HG02973 (cell line): Measurements from ENCODE around the gene ZNF189.
"Not testable (repeated sequence)": the region's sequence is repeated elsewhere in the genome, so short reads cannot be mapped to it uniquely, and the experiment has no call there.

ENCODE experiments used
- ATAC-seq: cut with Tn5 transposase; IDR thresholded peaks from one replicate; pipeline ENCODE4 v1.9.1; 2021; ENCODE audit warnings: moderate library complexity; ENCODE audit not compliant: unreplicated experiment

Gene ZNF189

GRCh38 chr9:101376111-101376848, 22.4 kb upstream of the ZNF189 start:
- no peak for ATAC-seq

GRCh38 chr9:101380295-101380694, 18.4 kb upstream of the ZNF189 start:
- ATAC-seq, result no peak

GRCh38 chr9:101381118-101381517, 17.5 kb upstream of the ZNF189 start:
- ATAC-seq, result no peak

GRCh38 chr9:101381833-101382342, 16.8 kb upstream of the ZNF189 start:
- ATAC-seq, result no peak

- ATAC-seq, result no peak
Observed at GRCh38 chr9:101383361-101383760, 15.3 kb upstream of the ZNF189 start.

- not testable (repeated sequence) for ATAC-seq
Observed at GRCh38 chr9:101384873-101385536, 13.6 kb upstream of the ZNF189 start, which contains the start of gene BAAT. TSS of gene BAAT (minus strand) at chr9:101385006. CDS start at chr9:101371404, 13,602 bp downstream.

GRCh38 chr9:101387871-101388506, 10.7 kb upstream of the ZNF189 start:
- ATAC-seq, result peak; percentile 81

- no peak for ATAC-seq
Observed at GRCh38 chr9:101388507-101388993, 10.1 kb upstream of the ZNF189 start.

- ATAC-seq, result no peak
Observed at GRCh38 chr9:101393135-101393534, 5.5 kb upstream of the ZNF189 start.

- no peak for ATAC-seq
Observed at GRCh38 chr9:101394687-101395086, 4.0 kb upstream of the ZNF189 start.

GRCh38 chr9:101397746-101398067, 944 bp upstream of the ZNF189 start:
- no peak for ATAC-seq

- ATAC-seq, result no peak
Observed at GRCh38 chr9:101398930-101399642, 435 bp downstream of the ZNF189 start.

- ATAC-seq, result no peak
Observed at GRCh38 chr9:101399643-101399970, 956 bp downstream of the ZNF189 start.

- ATAC-seq, result no peak
Observed at GRCh38 chr9:101400120-101400519, 1.5 kb downstream of the ZNF189 start.

- no peak for ATAC-seq
Observed at GRCh38 chr9:101403516-101404285, 5.0 kb downstream of the ZNF189 start.

- ATAC-seq, result no peak
Observed at GRCh38 chr9:101408374-101409078, 9.9 kb downstream of the ZNF189 start.

GRCh38 chr9:101409079-101409477, 10.4 kb downstream of the ZNF189 start:
- ATAC-seq, result no peak

- ATAC-seq, result no peak
Observed at GRCh38 chr9:101414839-101415238, 16.2 kb downstream of the ZNF189 start.

- no peak for ATAC-seq
Observed at GRCh38 chr9:101415578-101415977, 16.9 kb downstream of the ZNF189 start.

- no peak for ATAC-seq
Observed at GRCh38 chr9:101417389-101417788, 18.7 kb downstream of the ZNF189 start.
